ENCODE results near the gene MYLK4. TPM values are rescaled to one million over a fixed set of nuclear protein-coding genes. Genes with fewer than 3 reads are reported as not detected.

MYLK4 gene
- total and polyA plus RNA-seq, 2 of the 13 experiments (the other 11 are each of a cell fraction or from before 2014, with no cell fraction given) = 0.26 to 0.29 TPM

DNA sequence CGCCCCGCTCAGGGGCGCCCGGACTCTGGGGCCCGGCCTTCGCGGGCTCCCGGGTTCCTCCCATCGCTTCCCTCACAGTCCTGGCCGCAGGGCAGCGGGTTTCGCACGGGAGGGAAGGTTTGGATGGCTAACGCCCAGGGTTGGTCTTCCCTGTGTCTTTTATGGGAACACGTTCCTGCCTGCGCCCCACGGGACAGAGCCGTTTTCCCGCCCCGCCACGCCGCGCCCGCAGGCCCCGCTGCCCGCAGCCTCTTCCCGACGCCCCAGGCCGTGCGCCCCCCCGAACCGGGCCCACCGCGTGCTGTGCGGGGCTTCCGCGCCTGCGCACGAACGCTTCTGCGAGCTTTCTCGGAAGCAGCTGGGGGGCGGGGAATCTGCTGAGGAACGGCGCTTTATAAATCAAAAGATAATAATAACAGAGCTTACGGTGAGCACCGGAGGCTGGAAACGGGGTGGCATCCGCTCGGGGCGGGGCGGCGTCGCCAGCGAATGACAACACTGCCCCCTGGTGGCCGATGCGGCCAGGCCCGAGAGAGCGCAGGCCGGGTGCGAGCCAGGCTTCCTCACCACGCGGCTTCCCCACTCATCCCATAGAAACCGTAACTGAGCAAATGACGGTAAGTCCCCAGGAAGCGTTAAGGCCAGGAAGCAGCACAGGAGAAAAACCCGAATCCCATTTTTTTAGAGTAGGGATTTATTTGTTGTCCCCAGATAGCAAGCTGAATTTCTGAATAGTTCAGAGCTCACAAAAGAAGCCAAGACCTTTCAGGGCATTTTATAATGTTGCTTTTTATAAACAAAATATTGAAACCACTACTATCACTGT is 116.4 kb downstream of the MYLK4 start (continued):
- TF ChIP-seq ZNF839 (CRISPR knock-in tag; IDR thresholded peaks at IDR 0.05; ENCODE audit: borderline replicate concordance) (no peak), ZFX (CRISPR knock-in tag; IDR thresholded peaks at IDR 0.05; ENCODE audit: low read depth) (peak; percentile 58; the same call in 1 of the 2 replicates), ZNF83 (CRISPR knock-in tag; IDR thresholded peaks at IDR 0.05; ENCODE audit: borderline replicate concordance) (peak; percentile 80; the same call in 1 of the 2 replicates), SIN3A (IDR thresholded peaks at IDR 0.05; ENCODE audit: borderline replicate concordance, low read depth, low read length) (no peak), HIVEP1 (CRISPR knock-in tag; IDR thresholded peaks at IDR 0.05) (0 out of 2 replicates have a peak, but pooled peaks have one; percentile 68), SMARCE1 (IDR thresholded peaks at IDR 0.05; ENCODE audit: borderline replicate concordance) (no peak), MED1 (CRISPR knock-in tag; IDR thresholded peaks at IDR 0.05) (peak; percentile 54), ZNF558 (CRISPR knock-in tag; IDR thresholded peaks at IDR 0.05; ENCODE audit: borderline replicate concordance) (no peak), MED13 (CRISPR knock-in tag; IDR thresholded peaks at IDR 0.05) (no peak), CC2D1A (CRISPR knock-in tag; IDR thresholded peaks at IDR 0.05) (no peak), THAP7 (CRISPR knock-in tag; IDR thresholded peaks at IDR 0.05) (no peak), ZNF614 (CRISPR knock-in tag; IDR thresholded peaks at IDR 0.05; ENCODE audit: borderline replicate concordance) (no peak), NAIF1 (CRISPR knock-in tag; IDR thresholded peaks at IDR 0.05; ENCODE audit: borderline replicate concordance) (no peak), ZMYM3 (CRISPR knock-in tag; IDR thresholded peaks at IDR 0.05) (0 out of 2 replicates have a peak, but pooled peaks have one; percentile 35), FOSL2 (CRISPR knock-in tag; IDR thresholded peaks at IDR 0.05) (peak; percentile 48; the same call in 1 of the 2 replicates), ZNF709 (CRISPR knock-in tag; IDR thresholded peaks at IDR 0.05) (no peak), PATZ1 (CRISPR knock-in tag; IDR thresholded peaks at IDR 0.05) (peak; percentile 79)
- TF ChIP-seq, protein P1, sequence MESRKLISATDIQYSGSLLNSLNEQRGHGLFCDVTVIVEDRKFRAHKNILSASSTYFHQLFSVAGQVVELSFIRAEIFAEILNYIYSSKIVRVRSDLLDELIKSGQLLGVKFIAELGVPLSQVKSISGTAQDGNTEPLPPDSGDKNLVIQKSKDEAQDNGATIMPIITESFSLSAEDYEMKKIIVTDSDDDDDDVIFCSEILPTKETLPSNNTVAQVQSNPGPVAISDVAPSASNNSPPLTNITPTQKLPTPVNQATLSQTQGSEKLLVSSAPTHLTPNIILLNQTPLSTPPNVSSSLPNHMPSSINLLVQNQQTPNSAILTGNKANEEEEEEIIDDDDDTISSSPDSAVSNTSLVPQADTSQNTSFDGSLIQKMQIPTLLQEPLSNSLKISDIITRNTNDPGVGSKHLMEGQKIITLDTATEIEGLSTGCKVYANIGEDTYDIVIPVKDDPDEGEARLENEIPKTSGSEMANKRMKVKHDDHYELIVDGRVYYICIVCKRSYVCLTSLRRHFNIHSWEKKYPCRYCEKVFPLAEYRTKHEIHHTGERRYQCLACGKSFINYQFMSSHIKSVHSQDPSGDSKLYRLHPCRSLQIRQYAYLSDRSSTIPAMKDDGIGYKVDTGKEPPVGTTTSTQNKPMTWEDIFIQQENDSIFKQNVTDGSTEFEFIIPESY (CRISPR knock-in tag; IDR thresholded peaks at IDR 0.05) = 0 out of 2 replicates have a peak, but pooled peaks have one; percentile 51
- TF ChIP-seq, protein P2, sequence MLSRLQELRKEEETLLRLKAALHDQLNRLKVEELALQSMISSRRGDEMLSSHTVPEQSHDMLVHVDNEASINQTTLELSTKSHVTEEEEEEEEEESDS (CRISPR knock-in tag; IDR thresholded peaks at IDR 0.05; ENCODE audit: borderline replicate concordance) = no peak
- TF ChIP-seq, protein P3, sequence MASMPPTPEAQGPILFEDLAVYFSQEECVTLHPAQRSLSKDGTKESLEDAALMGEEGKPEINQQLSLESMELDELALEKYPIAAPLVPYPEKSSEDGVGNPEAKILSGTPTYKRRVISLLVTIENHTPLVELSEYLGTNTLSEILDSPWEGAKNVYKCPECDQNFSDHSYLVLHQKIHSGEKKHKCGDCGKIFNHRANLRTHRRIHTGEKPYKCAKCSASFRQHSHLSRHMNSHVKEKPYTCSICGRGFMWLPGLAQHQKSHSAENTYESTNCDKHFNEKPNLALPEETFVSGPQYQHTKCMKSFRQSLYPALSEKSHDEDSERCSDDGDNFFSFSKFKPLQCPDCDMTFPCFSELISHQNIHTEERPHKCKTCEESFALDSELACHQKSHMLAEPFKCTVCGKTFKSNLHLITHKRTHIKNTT (CRISPR knock-in tag; IDR thresholded peaks at IDR 0.05) = no peak
- TF ChIP-seq, protein P4, sequence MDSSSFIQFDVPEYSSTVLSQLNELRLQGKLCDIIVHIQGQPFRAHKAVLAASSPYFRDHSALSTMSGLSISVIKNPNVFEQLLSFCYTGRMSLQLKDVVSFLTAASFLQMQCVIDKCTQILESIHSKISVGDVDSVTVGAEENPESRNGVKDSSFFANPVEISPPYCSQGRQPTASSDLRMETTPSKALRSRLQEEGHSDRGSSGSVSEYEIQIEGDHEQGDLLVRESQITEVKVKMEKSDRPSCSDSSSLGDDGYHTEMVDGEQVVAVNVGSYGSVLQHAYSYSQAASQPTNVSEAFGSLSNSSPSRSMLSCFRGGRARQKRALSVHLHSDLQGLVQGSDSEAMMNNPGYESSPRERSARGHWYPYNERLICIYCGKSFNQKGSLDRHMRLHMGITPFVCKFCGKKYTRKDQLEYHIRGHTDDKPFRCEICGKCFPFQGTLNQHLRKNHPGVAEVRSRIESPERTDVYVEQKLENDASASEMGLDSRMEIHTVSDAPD (CRISPR knock-in tag; IDR thresholded peaks at IDR 0.05) = no peak

Data from HepG2 (cell line).